GM21423 (cell line): ENCODE measurements around the gene DRC7.
A peak's percentile ranks its signal among the peaks of the same experiment; 100 is the strongest.

Source experiments
- ATAC-seq: cut with Tn5 transposase; IDR thresholded peaks from one replicate; pipeline ENCODE4 v1.9.1; 2021; ENCODE audit warnings: mild to moderate bottlenecking, moderate library complexity; ENCODE audit not compliant: unreplicated experiment

The DRC7 gene

GRCh38 chr16:57694725-57695679 lies at the start of gene DRC7:
Gene DRC7, plus strand, starts transcription at chr16:57694806. Its CDS starts 3,144 bp downstream, at chr16:57697950.
- peak; percentile 52 for ATAC-seq

GRCh38 chr16:57645169-57645568 lies 49.4 kb upstream of the DRC7 start:
- ATAC-seq = no peak

- no peak for ATAC-seq
Observed at GRCh38 chr16:57645691-57646387, 48.8 kb upstream of the DRC7 start.

- no peak for ATAC-seq
Observed at GRCh38 chr16:57646388-57647039, 48.1 kb upstream of the DRC7 start.

GRCh38 chr16:57647136-57647875 lies 47.3 kb upstream of the DRC7 start:
- no peak for ATAC-seq

- ATAC-seq = no peak
Observed at GRCh38 chr16:57648125-57648524, 46.5 kb upstream of the DRC7 start.

- no peak for ATAC-seq
Observed at GRCh38 chr16:57648581-57649442, 45.8 kb upstream of the DRC7 start.

GRCh38 chr16:57649443-57649751 lies 45.2 kb upstream of the DRC7 start:
- no peak for ATAC-seq

GRCh38 chr16:57649846-57650245 lies 44.8 kb upstream of the DRC7 start:
- ATAC-seq = no peak

GRCh38 chr16:57651344-57652333 lies 43.0 kb upstream of the DRC7 start:
- no peak for ATAC-seq

- no peak for ATAC-seq
Observed at GRCh38 chr16:57652695-57653471, 41.7 kb upstream of the DRC7 start.

- no peak for ATAC-seq
Observed at GRCh38 chr16:57653936-57654335, 40.7 kb upstream of the DRC7 start.

- ATAC-seq = no peak
Observed at GRCh38 chr16:57656342-57656955, 38.2 kb upstream of the DRC7 start.

GRCh38 chr16:57657228-57657627 lies 37.4 kb upstream of the DRC7 start:
- ATAC-seq = no peak

GRCh38 chr16:57658130-57658877 lies 36.3 kb upstream of the DRC7 start:
- no peak for ATAC-seq

GRCh38 chr16:57658878-57659674 lies 35.5 kb upstream of the DRC7 start:
- ATAC-seq = no peak
